ENCODE measurements around the gene FOXA1.
A peak's percentile ranks its signal among the peaks of the same experiment; 100 is the strongest.

The FOXA1 gene

DNA sequence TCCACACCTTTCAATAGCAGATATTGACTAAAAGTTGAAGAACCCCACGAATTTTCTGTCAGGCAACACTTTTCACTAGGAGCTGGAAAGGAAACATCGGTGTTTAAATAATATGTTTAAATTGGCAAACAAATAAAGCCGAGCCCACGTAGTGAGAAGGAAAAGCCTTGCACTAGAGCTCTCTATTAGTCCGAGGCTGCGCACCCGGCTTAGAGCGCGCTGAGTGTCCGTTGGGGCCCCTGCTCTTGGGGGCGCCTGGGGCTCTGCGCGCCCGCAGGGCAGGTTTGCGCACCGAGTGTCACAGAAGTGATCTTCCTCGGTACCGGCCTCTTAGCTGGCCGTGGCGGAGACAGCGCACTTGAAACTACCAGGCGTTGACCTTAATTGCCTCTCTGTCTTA, 6.8 kb upstream of the FOXA1 start:
- DNase-seq = no peak

- DNase-seq = no peak
Measured at GRCh38 chr14:37600880-37601741, 6.1 kb upstream of the FOXA1 start.

DNA sequence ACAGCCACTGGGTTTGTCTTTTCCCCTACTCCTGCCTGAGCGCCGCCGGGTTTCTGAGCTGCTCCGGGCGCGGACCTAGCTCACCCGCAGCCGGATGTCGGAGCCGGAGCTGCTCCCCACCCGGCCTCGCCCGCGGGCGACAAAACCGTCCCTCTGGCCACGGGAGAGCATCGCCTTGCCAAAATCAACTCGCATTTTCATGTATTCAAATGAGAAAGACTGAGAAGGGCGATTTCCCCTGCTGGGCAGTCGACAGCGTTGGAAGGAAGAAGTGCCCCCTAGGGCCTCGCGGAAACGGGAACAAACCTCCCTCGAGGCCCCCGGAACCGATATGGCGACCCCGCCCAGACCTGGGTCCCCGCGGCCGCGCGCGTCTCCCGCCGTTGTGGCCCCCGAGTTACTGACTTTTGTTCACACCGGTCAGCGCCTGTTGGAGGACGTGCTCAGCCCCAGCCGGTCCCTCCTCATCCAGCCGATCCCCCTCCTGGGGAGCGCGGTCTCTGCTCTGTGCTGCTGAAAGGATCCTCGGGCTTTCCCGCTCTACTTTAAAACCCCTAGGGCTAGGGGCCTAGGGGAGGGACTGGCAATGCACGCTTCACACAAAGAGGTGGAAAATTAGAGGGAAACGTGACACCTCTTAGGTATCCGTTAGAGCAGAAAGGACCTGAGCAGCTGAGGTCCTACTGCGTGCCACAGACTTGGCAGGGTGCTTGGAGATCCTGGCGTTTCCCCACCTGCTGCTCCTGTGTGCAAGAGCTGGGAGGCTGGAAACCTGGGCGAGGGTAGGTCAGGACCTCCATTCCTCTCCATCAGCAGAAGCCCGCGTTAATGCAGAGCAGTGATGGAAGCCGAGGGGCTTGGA, 4.7 kb upstream of the FOXA1 start:
- DNase-seq = no peak

DNA sequence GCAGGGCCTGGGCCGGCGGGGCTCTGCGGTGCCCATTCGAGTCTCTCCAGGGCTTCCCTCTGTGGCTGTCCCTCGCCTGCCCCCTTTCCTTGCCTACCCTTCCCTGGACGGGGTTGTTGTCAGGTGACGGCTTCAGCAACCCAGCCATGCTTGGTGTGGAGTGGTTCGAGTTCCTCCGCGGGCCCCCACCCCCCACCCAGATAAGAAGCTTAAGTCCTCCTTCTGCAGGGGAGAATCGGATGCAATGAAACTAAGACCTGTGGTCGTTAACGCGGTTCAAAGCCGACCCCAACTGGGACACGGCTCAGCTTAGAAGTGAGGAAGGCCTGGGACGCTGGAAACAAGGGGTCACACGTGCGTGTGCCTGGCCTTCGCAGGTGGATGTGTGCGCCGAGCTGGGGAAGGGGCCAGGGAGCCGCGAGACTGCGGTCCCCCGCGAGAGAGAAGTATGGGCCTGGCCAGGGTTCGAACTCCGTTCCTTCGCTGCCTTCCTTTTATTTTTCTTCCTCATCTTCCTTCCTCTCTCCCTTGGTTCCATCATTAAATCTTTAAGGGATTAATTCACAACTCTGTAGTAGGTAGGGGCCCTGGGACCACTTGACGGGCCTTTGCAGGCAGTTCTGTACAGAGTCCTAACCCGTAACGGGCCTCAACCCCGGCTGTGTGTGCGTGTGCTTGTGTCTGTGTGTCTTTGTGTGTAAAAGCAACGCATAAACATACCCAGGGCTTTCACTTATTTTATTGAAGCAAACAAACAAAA, 3.9 kb upstream of the FOXA1 start:
- no peak for DNase-seq

DNA sequence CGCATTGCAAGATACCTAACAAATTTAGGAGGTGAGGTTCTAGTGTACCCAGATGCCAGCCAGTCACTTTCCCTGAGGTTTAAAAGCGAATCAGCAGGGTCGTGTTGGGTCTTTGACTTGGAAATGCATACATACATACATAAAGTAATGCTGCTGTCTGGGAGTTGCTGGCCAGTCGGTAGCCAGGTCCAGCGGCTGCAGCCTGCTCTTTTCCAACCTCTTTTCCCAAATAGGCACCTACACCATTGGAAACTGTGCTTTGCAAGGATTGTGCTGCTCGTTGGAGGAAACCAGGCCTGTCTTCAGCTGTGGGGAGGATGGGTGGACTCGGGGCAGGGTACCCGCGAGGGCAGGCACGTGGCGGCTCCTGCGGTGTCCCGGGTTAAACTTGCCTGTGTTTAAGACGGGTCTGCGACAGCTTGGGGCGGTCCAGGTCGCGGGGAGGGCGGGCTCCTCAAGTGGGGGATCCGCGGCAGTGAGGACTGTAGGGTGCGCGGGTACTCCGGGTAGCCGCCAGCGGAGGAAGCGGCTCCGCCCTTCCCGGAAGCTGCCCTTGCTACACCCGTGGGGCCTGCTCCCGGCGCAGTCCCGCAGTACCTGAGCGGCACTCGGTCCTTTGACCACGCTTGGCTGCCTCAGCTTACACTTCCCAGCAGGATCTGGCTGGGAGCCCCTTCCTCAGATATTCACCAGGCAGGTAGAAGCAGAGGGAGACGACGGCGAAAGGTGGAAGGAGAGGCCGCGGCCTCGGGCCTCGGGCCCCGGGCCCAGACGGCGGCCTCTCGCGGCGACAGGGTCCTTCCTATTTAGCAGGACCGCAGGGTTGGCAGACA, 3.1 kb upstream of the FOXA1 start:
- DNase-seq = no peak

DNA sequence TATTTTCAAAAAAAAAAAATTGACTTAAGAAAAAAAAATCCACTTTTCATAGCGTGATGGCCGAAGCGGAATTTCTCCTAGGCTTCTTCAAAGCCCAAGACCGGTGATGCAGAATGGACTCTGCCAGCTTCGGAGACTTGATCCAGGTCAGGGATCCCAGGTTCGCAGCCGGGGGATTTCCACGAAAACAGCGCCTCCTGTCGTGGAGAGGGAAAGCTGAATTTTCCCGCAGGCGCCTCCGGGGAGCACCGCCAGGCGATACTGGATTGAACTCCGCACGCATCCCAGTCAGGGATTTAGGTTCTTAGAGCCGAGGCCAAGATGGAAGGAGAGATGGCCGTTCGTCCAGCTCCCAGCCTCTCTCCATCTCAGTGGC, 2.5 kb upstream of the FOXA1 start:
- DNase-seq = no peak

DNA sequence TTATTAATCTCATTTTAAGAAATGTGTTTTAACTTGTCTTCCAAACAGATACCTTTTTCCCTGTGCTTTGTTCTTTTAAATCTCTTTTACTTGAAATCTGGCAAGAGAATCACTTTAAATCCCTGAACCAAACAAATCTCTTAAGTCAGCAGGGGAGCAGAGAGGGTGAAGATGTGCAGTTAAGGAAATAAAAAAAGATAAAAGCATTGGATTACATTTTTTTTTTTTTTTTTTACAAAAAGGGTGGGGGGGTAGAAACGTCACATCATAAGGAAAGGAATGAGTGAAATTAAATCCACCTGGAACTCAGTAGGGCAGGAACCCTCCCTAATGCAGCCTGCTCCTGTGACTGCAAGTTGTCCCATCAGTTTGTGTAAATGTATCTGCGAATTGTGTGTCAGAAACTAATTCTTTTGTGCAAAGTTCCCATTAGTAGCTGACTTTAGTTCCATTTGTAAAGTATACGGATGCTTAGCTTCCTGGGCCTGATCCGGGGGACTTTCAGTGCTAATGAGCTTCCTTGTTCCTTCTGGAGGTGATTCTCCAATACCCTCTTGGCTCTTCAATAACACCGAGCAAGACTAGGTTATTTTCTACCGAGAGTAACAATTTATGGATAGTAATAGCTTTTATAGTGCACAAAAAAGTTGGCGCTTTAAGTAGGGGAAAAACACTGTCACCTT, 1.9 kb upstream of the FOXA1 start:
- no peak for DNase-seq

GRCh38 chr14:37595809-37596621, 966 bp upstream of the FOXA1 start:
- DNase-seq = no peak

GRCh38 chr14:37594238-37594970, 645 bp downstream of the FOXA1 start:
- DNase-seq = peak; percentile 77

DNA sequence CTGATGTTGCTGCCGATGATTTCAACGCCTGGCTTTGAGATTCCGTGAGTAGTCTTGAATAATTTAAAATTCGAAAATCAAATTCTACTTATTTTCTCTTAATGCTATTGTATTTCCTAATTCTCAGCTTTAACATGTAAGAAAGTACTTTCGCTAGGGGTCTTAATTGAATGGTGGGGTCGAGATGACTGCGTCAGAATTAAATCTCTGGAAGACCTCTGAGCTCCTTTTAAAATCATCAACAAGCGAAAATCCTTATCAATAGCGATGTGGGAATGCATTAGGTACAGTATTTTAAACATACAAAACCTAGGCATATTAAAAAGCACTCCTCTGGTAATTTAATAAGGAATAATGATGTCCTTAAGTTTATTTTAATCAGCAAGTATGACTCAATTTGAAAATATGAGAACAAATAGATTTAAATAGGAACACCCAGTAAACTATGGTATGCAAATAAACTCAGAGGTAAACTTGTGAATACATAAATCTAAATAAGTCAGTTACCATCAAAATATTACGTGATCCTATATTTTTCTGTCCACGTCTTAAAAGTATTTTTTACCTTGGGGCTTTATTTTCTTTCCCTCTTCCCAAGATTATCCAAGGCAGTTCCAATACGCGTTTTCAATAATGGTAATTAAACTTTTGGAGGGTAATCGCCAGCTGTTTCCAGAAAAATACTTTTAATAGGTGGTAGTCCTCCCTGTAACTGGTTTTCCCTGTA, 1.4 kb downstream of the FOXA1 start:
- DNase-seq = no peak

DNA sequence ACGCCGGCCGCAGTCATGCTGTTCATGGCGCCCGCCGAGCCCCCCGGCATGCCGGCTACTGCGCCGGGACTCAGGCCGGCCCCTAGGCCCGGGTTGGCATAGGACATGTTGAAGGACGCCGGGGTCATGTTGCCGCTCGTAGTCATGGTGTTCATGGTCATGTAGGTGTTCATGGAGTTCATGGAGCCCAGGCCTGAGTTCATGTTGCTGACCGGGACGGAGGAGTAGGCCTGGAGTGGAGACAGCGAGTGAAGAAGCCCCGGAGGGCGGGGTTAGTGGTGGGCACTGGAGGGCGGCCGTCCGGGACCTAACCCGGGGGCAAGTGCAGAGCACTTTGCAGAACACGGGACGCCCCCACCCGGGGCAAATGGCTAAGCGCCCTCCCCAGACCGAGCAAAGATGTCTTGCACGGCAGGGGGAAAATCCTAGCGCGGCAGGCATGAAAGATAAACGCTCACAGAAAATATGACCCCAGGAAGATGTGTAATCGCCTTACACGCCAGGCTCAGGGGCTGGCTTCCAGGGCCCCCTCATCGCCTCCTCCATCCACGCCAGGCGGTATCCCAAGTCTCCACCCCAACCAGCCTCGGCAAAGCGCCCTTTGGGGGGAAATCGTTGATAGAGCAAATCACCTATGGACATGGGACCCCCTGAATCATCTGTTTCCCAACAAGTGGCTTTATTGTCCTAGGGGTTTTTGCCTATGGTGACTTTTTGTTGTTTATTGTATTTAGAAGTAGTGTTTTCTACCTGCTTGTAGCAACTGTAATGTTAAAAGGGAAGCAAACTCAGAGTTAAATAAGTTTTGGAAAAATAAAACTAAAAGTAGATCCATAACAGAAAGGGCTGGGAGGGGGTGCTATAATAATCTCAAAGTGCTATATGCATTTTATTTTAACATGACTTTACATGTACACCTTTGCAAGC, 2.3 kb downstream of the FOXA1 start:
- DNase-seq = no peak

DNA sequence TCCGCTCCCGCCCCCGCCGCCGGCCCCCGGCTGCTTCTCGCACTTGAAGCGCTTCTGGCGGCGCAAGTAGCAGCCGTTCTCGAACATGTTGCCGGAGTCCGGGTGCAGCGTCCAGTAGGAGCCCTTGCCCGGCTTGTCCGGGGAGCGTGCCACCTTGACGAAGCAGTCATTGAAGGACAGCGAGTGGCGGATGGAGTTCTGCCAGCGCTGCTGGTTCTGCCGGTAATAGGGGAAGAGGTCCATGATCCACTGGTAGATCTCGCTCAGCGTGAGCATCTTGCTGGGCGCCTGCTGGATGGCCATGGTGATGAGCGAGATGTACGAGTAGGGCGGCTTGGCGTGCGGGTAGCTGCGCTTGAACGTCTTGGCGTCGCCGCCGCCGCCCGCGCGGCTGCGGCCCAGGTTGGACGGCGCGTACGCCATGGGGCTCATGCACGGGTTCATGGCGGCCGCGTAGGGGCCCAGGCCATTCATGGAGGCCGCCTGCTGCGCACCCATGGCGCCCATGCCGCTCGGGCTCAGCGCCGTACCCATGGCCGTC, 3.0 kb downstream of the FOXA1 start:
- no peak for DNase-seq

GRCh38 chr14:37591311-37591940, 3.6 kb downstream of the FOXA1 start:
- no peak for DNase-seq

- no peak for DNase-seq
Measured at GRCh38 chr14:37590428-37591139, 4.5 kb downstream of the FOXA1 start.

GRCh38 chr14:37589715-37590427, 5.2 kb downstream of the FOXA1 start:
- no peak for DNase-seq

Measured in right forelimb (tissue), 1 donor.